IMR-90 (cell line): ENCODE results near the gene PDGFC. TPM values are rescaled to one million over a fixed set of nuclear protein-coding genes. Genes with fewer than 3 reads are reported as not detected.

Experiments
- ATAC-seq: fragments of 200-7000 bp; cut with Tn5 transposase; 2 replicates; pipeline ENCODE4 v1.9.1; 2020; ENCODE audit warnings: low read depth, mild to moderate bottlenecking, moderate library complexity
- BruUV-seq: library from RNA; stranded (reverse); fragments of 400-500 nt; replicated peaks from 2 replicates; lab custom pipeline; 2021; lab: Mats Ljungman, UMichigan
- CTCF ChIA-PET: fragments of 300-600 bp; formaldehyde crosslinking; extraction: SDS; loops from one replicate; lab custom pipeline; 2021; ENCODE audit warnings: antibody characterized with exemption; lab: Yijun Ruan, JAX
- POLR2A ChIA-PET: fragments of 300-600 bp; sonication (Branson Sonifier 250); formaldehyde crosslinking; loops from one replicate; lab custom pipeline; 2022; ENCODE audit warnings: antibody characterized with exemption; ENCODE audit not compliant: unreplicated experiment; lab: Charles Lee
- DNase-seq: peaks from one replicate; pipeline ENCODE4 v3.0.0; 2013
- H2AFZ ChIP-seq: replicated peaks from 2 replicates; pipeline ENCODE3; 2013; ENCODE audit warnings: low read length, mild to moderate bottlenecking; ENCODE audit not compliant: poor library complexity
- H2AK5ac ChIP-seq: 2 replicates; pipeline ENCODE4 v1.6.1; 2013; ENCODE audit warnings: low read depth, low read length, inconsistent platforms
- H2AK9ac ChIP-seq: replicated peaks from 2 replicates; pipeline ENCODE3; 2013; ENCODE audit warnings: mild to moderate bottlenecking, low read depth, low read length, moderate library complexity; ENCODE audit not compliant: poor library complexity
- H2BK120ac ChIP-seq: 2 replicates; pipeline ENCODE4 v1.6.1; 2013; ENCODE audit warnings: low read depth, low read length, inconsistent platforms
- H2BK15ac ChIP-seq: 3 replicates; pipeline ENCODE4 v1.6.1; 2013; ENCODE audit warnings: low read depth, low read length, inconsistent platforms
- H2BK20ac ChIP-seq: 2 replicates; pipeline ENCODE4 v1.6.1; 2013; ENCODE audit warnings: low read depth, mild to moderate bottlenecking, inconsistent platforms, low read length, moderate library complexity
- H2BK5ac ChIP-seq: 2 replicates; pipeline ENCODE4 v1.6.1; 2013; ENCODE audit warnings: mild to moderate bottlenecking, low read depth, low read length, inconsistent platforms; ENCODE audit not compliant: poor library complexity, severe bottlenecking
- H3K14ac ChIP-seq: replicated peaks from 2 replicates; pipeline ENCODE4 v1.6.1; 2013; ENCODE audit warnings: low read depth, low read length, inconsistent platforms
- H3K18ac ChIP-seq: 2 replicates; pipeline ENCODE4 v1.6.1; 2013; ENCODE audit warnings: low read depth, low read length, control low read depth
- H3K23ac ChIP-seq: 2 replicates; pipeline ENCODE4 v1.6.1; 2013; ENCODE audit warnings: low read depth, low read length, inconsistent platforms
- H3K27ac ChIP-seq: 2 replicates; pipeline ENCODE4 v1.5.1; 2013; ENCODE audit warnings: mild to moderate bottlenecking, control low read depth, low read length; ENCODE audit not compliant: insufficient read depth
- H3K27me3 ChIP-seq: 2 replicates; pipeline ENCODE4 v1.6.1; 2013; ENCODE audit warnings: low read length; ENCODE audit not compliant: control insufficient read depth, insufficient read depth
- H3K36me3 ChIP-seq: 2 replicates; pipeline ENCODE4 v1.6.1; 2013; ENCODE audit warnings: low read length, mixed read lengths; ENCODE audit not compliant: control insufficient read depth, insufficient read depth
- H3K4ac ChIP-seq: 2 replicates; pipeline ENCODE4 v1.6.1; 2013; ENCODE audit warnings: low read depth, low read length, inconsistent platforms
- H3K4me1 ChIP-seq: 2 replicates; pipeline ENCODE4 v1.6.1; 2013; ENCODE audit warnings: low read length, mixed read lengths; ENCODE audit not compliant: control insufficient read depth, insufficient read depth
- H3K4me2 ChIP-seq: 2 replicates; pipeline ENCODE4 v1.6.1; 2013; ENCODE audit warnings: low read depth, mild to moderate bottlenecking, control low read depth, low read length, moderate library complexity
- H3K4me3 ChIP-seq: 2 replicates; pipeline ENCODE4 v1.5.1; 2013; ENCODE audit warnings: low read depth, mild to moderate bottlenecking, control low read depth, low read length, moderate library complexity; ENCODE audit not compliant: insufficient read depth
- H3K56ac ChIP-seq: 2 replicates; pipeline ENCODE4 v1.6.1; 2013; ENCODE audit warnings: low read length, inconsistent platforms; ENCODE audit not compliant: insufficient read depth; ENCODE audit errors: extremely low read depth
- H3K79me1 ChIP-seq, 2 experiments: 2 replicates each; pipeline ENCODE4 v1.6.1; 2013; ENCODE audit warnings: low read length in 2 of 2, inconsistent platforms in 1 of 2, low read depth in 1 of 2
- H3K9ac ChIP-seq: 2 replicates; pipeline ENCODE4 v1.6.1; 2013; ENCODE audit warnings: low read depth, low read length, control low read depth
- H3K9me1 ChIP-seq: 2 replicates; pipeline ENCODE4 v1.6.1; 2013; ENCODE audit warnings: low read length, inconsistent platforms; ENCODE audit not compliant: insufficient read depth
- H3K9me3 ChIP-seq: 2 replicates; pipeline ENCODE4 v1.6.1; 2013; ENCODE audit warnings: low read length; ENCODE audit not compliant: control insufficient read depth, insufficient read depth
- H4K20me1 ChIP-seq: 2 replicates; pipeline ENCODE4 v1.6.1; 2013; ENCODE audit warnings: low read length, inconsistent platforms; ENCODE audit not compliant: insufficient read depth
- H4K5ac ChIP-seq: 2 replicates; pipeline ENCODE4 v1.6.1; 2013; ENCODE audit warnings: mild to moderate bottlenecking, low read depth, low read length, control low read depth
- H4K8ac ChIP-seq, 2 experiments: 2 replicates each; pipeline ENCODE4 v1.6.1; 2013; ENCODE audit warnings: low read depth in 2 of 2, low read length in 2 of 2, control low read depth in 1 of 2, inconsistent platforms in 1 of 2
- H4K91ac ChIP-seq: 2 replicates; pipeline ENCODE4 v1.6.1; 2013; ENCODE audit warnings: low read depth, low read length, inconsistent platforms; ENCODE audit not compliant: insufficient read depth
- MAZ ChIP-seq: IDR thresholded peaks from 2 replicates; pipeline ENCODE4 v1.6.1; 2012; ENCODE audit warnings: low read depth, mild to moderate bottlenecking, low read length, improper control_type of control experiment, moderate library complexity, borderline replicate concordance
- NFE2L2 ChIP-seq: fragments of 150-350 bp; IDR thresholded peaks from 2 replicates; pipeline ENCODE4 v1.6.1; 2016; ENCODE audit warnings: low read depth, mild to moderate bottlenecking, low read length
- WGBS, 2 experiments: methylation state at CpG; one replicate each; pipeline versions ENCODE4 v1.1.5 to v1.1.7; 2013; ENCODE audit warnings: missing lambda C conversion rate in 2 of 2; ENCODE audit not compliant: insufficient read length in 1 of 2; ENCODE audit errors: extremely low coverage in 2 of 2; 5-methylcytosine and 5-hydroxymethylcytosine counted together
- dilution Hi-C: fragments of 300-500 bp; cut with HindIII; formaldehyde crosslinking; loops from one replicate; pipeline ENCODE4 v1.14.3; 2018; ENCODE audit warnings: low sequenced_read_pairs; ENCODE audit not compliant: unreplicated experiment
- in situ Hi-C: fragments of 300-500 bp; cut with MboI; formaldehyde crosslinking; loops from 3 replicates; pipeline ENCODE4 v1.14.3; 2019; ENCODE audit warnings: low sequenced_read_pairs, inconsistent platforms, mixed read lengths
- intact Hi-C: fragments of 100-400 bp; cut with micrococcal nuclease; formaldehyde crosslinking; loops from 2 replicates; pipeline ENCODE4 v1.10.0; 2022
- polyA plus RNA-seq, 3 experiments: library from polyadenylated mRNA; depleted of rRNA; stranded (reverse); fragments of >200 nt; gene quantifications; 2 replicates each; pipeline ENCODE4 v1.2.3, GENCODE V29; 2012; ENCODE audit warnings: low replicate concordance in 1 of 3
- total RNA-seq: library from RNA; depleted of rRNA; stranded (reverse); fragments of >200 nt; gene quantifications from 2 replicates; pipeline ENCODE4 v1.2.3, GENCODE V29; 2012

The PDGFC gene
- total and polyA plus RNA-seq, 2 of the 4 experiments (the other 2 are of a cell fraction), result 19.8 to 90.7 TPM

GRCh38 chr4:156764846-156765245 is 206.8 kb downstream of the PDGFC start:
- Histone ChIP-seq H3K14ac (peak overlapping the region; percentile 75; the same call in 1 of the 2 replicates), H3K27me3 (no peaks in the 10 kb centered on the region), H3K4me2 (no peak overlapping the region), H3K4me1 (peaks cover 4% of the 10 kb centered on the region), H3K4ac (peak overlapping the region; percentile 72; the same call in 1 of the 2 replicates), H4K91ac (no peak overlapping the region), H4K8ac (peak overlapping the region in 1 of 2 experiments; percentile 62; a peak in 1 of 4 replicates), H4K20me1 (no peaks in the 10 kb centered on the region), H3K9me3 (no peaks in the 10 kb centered on the region), H2BK15ac (no peak overlapping the region), H3K23ac (no peak overlapping the region), H4K5ac (peak overlapping the region; percentile 15; the same call in 1 of the 2 replicates), H3K36me3 (peaks cover 3% of the 10 kb centered on the region), H2AFZ (no peak overlapping the region), H2BK20ac (peak overlapping the region; percentile 75; the same call in 1 of the 2 replicates), H3K9me1 (peaks cover 5% of the 10 kb centered on the region), H3K56ac (no peak overlapping the region), H3K4me3 (no peak overlapping the region), H3K27ac (no peak overlapping the region), H3K79me1 (peaks cover 3 to 15% of the 10 kb centered on the region in 2 experiments; a peak in 3 of 4 replicates), H3K18ac (peak overlapping the region; percentile 38; the same call in 1 of the 2 replicates), H2AK5ac (peak overlapping the region; percentile 77; the same call in 1 of the 2 replicates), H2BK5ac (peak overlapping the region; percentile 86), H2BK120ac (peak overlapping the region; percentile 61; the same call in 1 of the 2 replicates), H2AK9ac (no peak overlapping the region), H3K9ac (no peak overlapping the region)
- DNase-seq (no peak), ATAC-seq (no peak)
- POLR2A ChIA-PET, result no interaction called here
- BruUV-seq, result no TSS peak
- TF ChIP-seq NFE2L2 (no peak), MAZ (no peak)
- intact Hi-C loops, result no loop called here
- in situ Hi-C loops, result loop anchor here (25.0 kb wide), 1 partner anchor 803 kb away; the partner anchor contains the start of gene CTSO
- WGBS, 2 experiments, result no CpG with 5 or more reads among the region's 2 CpGs
- CTCF ChIA-PET, result no interaction called here
- dilution Hi-C loops, result no loop called here
